Measurements from ENCODE around the gene EDRF1. TPM values are rescaled to one million over a fixed set of nuclear protein-coding genes. Genes with fewer than 3 reads are reported as not detected.

The EDRF1 gene
- polyA plus RNA-seq, 1 donor (not counting 4 experiments of a cell fraction or from before 2014, with no cell fraction given), result 20.4 TPM

GRCh38 chr10:125683821-125684220, 35.7 kb upstream of the EDRF1 start:
- H3K9me1 ChIP-seq (ENCODE audit: control insufficient read depth, extremely low read depth, insufficient read depth, low read length), result no peaks in the 10 kb centered on the region
- no peak overlapping the region for H3K4me2 ChIP-seq (ENCODE audit: control insufficient read depth, extremely low read depth, insufficient read depth, low read depth, low read length)
- H3K27ac ChIP-seq (ENCODE audit: control insufficient read depth, insufficient read depth, low read length), result no peak overlapping the region
- TF ChIP-seq CTCF (optimal IDR thresholded peaks at IDR 0.05 in 1 of 3, IDR thresholded peaks at IDR 0.05 in 1 of 3, conservative IDR thresholded peaks at IDR 0.05 in 1 of 3; ENCODE audit: extremely low read depth in 1 of 3, insufficient read depth in 2 of 3, low read length in 3 of 3) (no peak), EZH2 (IDR thresholded peaks at IDR 0.05; ENCODE audit: low read length) (no peak)
- dilution Hi-C loops (cut with MboI; ENCODE audit: extremely low pct_ligation_motif_present, low sequenced_read_pairs), result no loop called here
- H2AFZ ChIP-seq (ENCODE audit: control insufficient read depth, low read length), result no peak overlapping the region
- H3K36me3 ChIP-seq (ENCODE audit: control insufficient read depth in 2 of 2, extremely low read depth in 1 of 2, insufficient read depth in 2 of 2, low read length in 2 of 2), result no peaks in the 10 kb centered on the region
- H4K20me1 ChIP-seq (ENCODE audit: control insufficient read depth, extremely low read depth, insufficient read depth, low read length), result no peaks in the 10 kb centered on the region
- peaks cover 10% of the 10 kb centered on the region for H3K4me1 ChIP-seq (ENCODE audit: control insufficient read depth, extremely low read depth, insufficient read depth, low read length)
- FAIRE-seq (no peak), DNase-seq (ENCODE audit: low read depth, low spot score) (no peak)
- H3K79me2 ChIP-seq (ENCODE audit: control insufficient read depth, insufficient read depth, low read length), result no peaks in the 10 kb centered on the region
- no peaks in the 10 kb centered on the region for H3K9me3 ChIP-seq (ENCODE audit: control insufficient read depth, low read depth, low read length)
- no peak overlapping the region for H3K4me3 ChIP-seq (ENCODE audit: control insufficient read depth in 2 of 3, extremely low read depth in 1 of 3, insufficient read depth in 2 of 3, low read depth in 1 of 3, low read length in 3 of 3)
- H3K27me3 ChIP-seq (ENCODE audit: control insufficient read depth, extremely low read depth, insufficient read depth, low read length), result no peaks in the 10 kb centered on the region
- no peak overlapping the region for H3K9ac ChIP-seq (ENCODE audit: control insufficient read depth, extremely low read depth, insufficient read depth, low read length)

- H3K27me3 ChIP-seq (ENCODE audit: control insufficient read depth, extremely low read depth, insufficient read depth, low read length), result no peaks in the 10 kb centered on the region
- H3K4me2 ChIP-seq (ENCODE audit: control insufficient read depth, extremely low read depth, insufficient read depth, low read depth, low read length), result no peak overlapping the region
- dilution Hi-C loops (cut with MboI; ENCODE audit: extremely low pct_ligation_motif_present, low sequenced_read_pairs), result no loop called here
- H3K9me3 ChIP-seq (ENCODE audit: control insufficient read depth, low read depth, low read length), result no peaks in the 10 kb centered on the region
- no peaks in the 10 kb centered on the region for H4K20me1 ChIP-seq (ENCODE audit: control insufficient read depth, extremely low read depth, insufficient read depth, low read length)
- DNase-seq (ENCODE audit: low read depth, low spot score) (no peak), FAIRE-seq (no peak)
- H3K9me1 ChIP-seq (ENCODE audit: control insufficient read depth, extremely low read depth, insufficient read depth, low read length), result no peaks in the 10 kb centered on the region
- TF ChIP-seq EZH2 (IDR thresholded peaks at IDR 0.05; ENCODE audit: low read length) (no peak), CTCF (optimal IDR thresholded peaks at IDR 0.05 in 1 of 3, IDR thresholded peaks at IDR 0.05 in 1 of 3, conservative IDR thresholded peaks at IDR 0.05 in 1 of 3; ENCODE audit: extremely low read depth in 1 of 3, insufficient read depth in 2 of 3, low read length in 3 of 3) (no peak)
- H3K4me1 ChIP-seq (ENCODE audit: control insufficient read depth, extremely low read depth, insufficient read depth, low read length), result peaks cover 10% of the 10 kb centered on the region
- no peak overlapping the region for H3K4me3 ChIP-seq (ENCODE audit: control insufficient read depth in 2 of 3, extremely low read depth in 1 of 3, insufficient read depth in 2 of 3, low read depth in 1 of 3, low read length in 3 of 3)
- H2AFZ ChIP-seq (ENCODE audit: control insufficient read depth, low read length), result no peak overlapping the region
- H3K9ac ChIP-seq (ENCODE audit: control insufficient read depth, extremely low read depth, insufficient read depth, low read length), result no peak overlapping the region
- no peaks in the 10 kb centered on the region for H3K36me3 ChIP-seq (ENCODE audit: control insufficient read depth in 2 of 2, extremely low read depth in 1 of 2, insufficient read depth in 2 of 2, low read length in 2 of 2)
- H3K27ac ChIP-seq (ENCODE audit: control insufficient read depth, insufficient read depth, low read length), result no peak overlapping the region
- H3K79me2 ChIP-seq (ENCODE audit: control insufficient read depth, insufficient read depth, low read length), result no peaks in the 10 kb centered on the region
These were observed 34.9 kb upstream of the EDRF1 start for GRCh38 chr10:125684581-125684980.

Measured in keratinocyte (primary cell).